Fibroblast of gingiva (primary cell): ENCODE measurements around the gene KIZ.

ENCODE experiments used
- DNase-seq: peaks from one replicate; pipeline ENCODE4 v3.0.0-alpha.2; 2011; ENCODE audit warnings: low read depth

Gene KIZ

DNA sequence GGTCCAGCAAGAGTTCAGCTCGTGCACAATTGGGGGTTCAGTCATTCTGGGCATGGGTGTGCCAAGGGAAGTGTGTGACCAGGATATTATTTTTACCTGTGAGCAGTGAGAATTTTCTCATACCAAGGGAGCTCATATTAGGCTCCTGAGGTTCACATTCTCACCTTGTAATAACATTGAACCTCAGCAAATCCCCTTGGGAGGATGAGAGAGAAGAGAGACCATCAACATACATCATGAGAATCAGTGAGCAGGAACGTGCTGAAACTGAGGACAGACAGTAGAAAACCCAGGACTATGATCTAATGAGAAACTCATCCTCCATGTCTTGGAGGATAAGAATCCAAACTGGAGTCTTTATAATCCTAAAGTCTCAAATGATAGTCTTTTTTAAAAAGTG, 143.9 kb downstream of the KIZ start:
- DNase-seq = no peak

DNA sequence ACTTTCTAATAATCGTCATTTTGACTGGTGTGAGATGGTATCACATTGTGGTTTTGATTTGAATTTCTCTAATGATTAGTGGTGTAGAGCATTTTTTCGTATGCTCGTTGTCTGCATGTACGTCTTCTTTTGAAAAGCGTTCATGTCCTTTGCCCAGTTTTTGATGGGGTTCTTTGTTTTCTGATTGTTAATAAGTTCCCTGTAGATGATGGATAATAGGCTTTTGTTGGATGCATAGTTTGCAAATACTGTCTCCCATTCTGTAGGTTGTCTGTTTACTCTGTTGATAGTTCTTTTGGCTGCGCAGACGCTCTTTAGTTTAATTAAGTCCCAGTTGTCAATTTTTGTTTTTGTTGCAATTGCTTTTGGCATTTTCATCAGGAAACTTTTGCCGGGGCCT, 144.9 kb downstream of the KIZ start:
- DNase-seq = no peak

DNA sequence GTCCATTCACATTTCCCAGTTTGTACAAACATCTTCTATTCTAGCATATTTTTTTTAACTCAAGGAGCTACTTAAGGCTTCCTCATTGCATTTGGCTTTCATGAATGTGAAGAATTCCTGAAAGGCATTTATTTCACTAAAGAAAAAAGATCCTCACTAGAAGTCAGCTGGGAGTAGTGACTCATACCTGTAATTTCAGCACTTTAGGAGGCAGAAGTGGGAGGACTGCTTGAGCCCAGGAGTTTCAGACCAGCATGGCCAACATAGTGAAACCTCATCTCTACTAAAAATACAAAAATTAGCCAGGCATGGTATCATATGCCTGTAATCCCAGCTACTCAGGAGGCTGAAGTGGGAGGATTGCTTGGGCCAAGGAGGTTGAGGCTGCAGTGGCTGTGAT, 146.4 kb downstream of the KIZ start:
- DNase-seq = no peak

DNA sequence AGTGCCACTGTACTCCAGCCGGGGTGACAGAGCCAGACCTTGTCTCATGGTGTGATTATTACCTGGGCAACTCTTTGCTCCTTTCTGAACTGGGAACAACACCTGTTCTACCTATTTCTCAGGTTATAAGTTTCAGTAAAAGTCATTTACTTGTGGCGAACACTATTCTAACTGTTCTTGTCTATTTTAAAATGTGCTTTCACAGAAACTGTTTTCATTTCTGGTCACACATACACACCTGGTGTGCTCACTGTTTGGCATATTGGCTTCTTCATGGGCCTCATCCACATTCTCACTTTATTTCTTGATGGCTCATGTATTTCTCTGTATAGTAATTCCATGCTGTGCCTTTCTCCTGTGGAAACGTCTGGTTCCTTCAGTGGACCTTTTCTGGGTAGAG, 146.8 kb downstream of the KIZ start:
- no peak for DNase-seq

DNA sequence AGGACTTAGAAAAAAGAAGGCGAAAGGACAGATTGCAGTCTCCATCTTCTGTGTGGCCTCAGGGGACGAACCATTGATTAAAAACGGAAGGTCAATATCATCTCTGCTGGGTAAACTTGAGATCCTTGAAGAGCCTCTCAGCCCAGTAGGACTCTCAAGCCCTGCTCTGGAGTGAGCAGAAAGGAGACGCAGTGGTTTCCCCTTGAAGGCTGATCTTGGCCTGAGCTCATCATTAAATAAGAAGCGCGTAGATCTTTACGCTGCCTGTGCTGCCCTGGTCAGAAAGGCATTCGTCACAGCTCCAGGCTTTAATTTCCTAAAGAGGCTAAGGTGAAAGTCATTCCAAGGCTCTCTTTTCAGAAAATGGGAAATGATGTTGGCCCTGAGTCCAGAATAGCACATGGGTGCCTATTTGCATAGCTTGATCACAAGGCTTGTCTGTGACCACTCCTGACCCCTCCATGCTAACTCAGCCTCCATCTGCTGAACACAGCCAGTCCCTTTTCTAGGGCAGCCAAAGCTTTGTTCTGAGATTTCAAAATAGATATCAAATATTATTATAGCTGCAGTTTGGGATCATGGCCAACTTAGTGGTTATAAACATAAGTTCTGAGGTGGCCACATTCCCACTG, 148.0 kb downstream of the KIZ start:
- no peak for DNase-seq

DNA sequence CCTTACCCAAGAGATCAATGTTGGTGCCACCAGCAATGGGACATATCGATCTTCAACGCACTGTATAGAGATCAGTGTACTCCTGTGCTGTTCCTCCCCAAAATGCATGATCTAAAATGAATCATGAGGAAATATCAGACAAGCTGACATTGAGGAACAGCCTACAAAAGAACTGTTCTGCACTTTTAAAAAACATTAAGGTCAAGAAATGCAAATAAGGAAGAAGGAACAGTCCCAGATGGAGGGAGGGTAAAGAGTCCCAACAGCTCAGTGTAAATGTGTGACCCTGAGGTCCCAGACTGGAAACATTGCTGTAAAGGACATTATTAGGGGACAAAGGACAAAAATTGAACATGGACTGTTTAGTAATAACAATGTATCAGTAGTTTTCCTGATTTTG, 152.9 kb downstream of the KIZ start:
- no peak for DNase-seq

DNA sequence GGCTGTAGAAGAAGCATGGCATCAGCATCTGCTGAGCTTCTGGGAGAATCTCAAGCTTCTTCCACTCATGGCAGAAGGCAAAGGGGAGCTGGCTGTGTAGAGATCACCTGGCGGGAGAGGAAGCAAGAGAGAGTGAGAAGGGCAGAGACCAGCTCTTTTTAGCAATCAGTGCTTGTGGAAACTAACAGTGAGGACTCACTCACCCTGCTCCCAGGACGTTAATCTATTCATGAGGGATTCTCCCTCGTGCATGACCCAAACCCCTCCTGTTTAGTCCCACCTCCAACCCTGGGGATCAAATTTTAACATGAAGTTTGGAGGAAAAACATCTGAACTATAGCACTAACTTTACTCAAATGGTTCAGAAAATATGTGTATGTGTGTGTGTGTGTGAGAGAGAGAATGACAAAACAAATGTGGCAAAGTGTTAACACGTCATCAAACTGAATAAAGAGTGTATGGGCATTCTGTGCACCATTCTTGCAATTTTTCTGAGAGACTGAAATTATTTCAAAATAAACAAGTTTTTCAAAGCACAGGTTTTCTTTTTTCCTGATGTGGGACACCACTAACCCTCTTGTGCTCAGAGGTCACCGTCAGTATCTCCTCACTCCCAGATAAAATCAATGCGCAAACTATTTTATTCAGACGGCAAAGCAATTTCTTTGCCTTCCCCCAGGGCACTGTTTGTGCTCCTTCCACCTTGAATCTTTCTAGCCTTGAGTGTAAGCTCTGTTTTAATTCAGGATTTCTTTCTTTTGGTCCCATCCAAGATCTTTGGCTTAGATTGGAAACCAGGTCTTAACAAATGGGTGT, 154.0 kb downstream of the KIZ start:
- no peak for DNase-seq

DNA sequence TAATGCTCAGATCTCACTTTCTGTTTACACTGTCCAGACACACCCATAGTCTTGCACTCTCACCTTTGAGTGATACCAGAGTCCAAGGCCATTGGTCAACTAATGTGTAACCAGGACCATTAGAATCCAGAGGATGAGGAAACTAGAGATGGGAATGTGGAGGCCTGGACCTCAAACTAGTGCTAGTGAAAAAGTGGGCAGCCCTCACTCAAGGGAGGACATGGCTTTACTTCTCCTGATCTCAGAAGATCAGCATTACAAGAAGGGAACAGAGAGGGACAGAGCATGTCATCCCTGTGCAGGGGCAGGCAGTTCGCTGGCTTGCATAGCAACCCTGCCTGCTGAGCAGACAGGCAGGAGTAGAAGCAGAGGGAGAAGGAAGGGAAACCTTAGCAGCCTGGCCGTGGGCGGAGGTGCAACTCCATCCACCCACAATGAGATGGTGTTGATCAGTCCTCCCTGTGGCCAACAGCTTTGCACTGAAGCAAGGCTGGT, 154.7 kb downstream of the KIZ start:
- no peak for DNase-seq

DNA sequence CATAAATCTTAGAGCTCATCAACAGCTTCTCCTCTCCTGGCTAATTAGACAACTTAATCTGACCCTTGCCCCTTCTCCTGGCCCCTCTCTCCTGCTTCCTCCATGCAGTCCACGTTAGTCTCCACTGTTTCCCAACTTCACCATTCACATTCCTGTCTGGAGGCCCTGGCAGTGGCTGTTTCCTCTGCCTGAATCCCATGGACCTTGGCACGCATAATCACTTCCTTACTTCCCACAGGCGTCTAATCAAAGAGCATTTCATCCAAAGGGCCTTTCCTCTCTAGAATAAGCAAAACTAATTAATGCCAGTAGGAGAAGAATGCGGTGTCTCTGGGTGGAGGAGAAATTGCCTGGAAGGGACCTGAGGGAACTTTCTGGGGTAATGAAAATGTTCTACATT, 160.9 kb downstream of the KIZ start:
- no peak for DNase-seq

DNA sequence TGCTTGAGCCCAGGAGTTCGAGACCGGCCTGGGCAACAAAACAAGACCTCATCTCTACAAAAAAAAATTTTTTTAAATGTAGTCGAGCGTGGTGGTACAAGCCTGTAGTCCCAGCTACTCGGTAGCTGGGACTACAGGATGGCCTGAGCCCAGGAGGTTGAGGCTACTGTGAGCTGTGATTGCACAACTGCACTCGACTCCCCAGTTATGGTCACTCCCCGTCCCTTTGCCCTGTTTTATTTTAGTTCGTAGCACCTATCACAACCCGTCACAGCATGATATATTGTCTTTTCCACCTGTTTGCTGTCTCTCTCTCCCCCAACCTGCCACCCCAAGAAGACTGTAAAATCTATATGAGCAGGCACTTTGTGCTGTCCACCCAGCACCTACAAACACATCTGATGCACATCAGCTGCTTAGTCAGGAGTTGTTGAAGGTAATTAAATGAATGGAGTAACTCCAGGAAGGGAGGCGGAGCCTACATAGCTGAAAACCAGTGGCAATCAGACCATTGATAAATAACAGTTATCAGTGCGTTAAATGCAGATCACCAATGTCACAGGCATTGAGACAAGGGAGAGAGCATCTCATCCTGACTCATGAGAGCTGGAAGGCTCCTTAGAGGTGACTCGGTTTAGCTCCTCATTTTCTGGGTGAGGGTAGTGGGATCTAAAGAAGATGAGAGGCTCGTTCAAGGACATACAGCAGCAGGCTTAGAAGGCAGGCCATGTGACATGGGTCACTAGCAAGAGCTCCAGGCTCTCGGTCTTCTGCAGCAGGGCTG, 162.9 kb downstream of the KIZ start:
- DNase-seq = no peak

DNA sequence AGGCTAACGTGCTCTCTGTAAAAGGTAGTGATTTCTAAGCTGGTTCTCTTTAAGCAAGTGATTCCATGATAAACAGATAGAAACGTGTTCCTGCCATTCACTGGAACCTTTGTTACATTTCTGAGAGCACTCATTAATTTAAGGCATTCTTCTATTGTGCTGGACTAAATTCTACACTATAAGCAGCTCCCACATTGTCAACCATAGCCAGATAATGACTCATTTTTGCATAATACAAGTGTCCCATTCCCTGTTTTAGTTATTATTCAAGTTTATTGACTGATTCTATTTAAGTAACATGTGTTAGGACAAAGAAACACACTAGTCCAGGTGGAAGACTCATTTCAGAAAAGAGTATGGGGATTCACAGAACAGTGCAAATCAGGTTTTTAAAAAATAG, 163.8 kb downstream of the KIZ start:
- no peak for DNase-seq

DNA sequence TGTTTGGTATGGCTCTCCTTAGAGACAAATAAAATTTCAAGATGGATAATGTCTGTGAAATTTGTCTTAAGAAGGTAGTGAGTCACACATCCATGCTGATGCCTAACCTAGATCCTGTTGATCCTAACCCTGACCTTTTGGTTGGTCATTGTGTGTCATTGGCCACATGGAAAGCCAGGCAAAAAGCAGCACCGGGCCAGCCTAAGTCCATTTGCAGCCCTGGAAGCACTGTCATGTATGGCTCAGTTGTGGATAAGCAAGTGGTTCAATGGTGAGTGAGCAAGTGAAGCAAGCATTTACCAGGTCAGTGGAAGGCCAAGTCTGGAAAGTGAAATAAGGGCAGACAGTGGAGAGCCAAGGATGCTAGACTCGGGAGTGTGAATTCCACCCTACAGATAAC, 165.1 kb downstream of the KIZ start:
- no peak for DNase-seq

DNA sequence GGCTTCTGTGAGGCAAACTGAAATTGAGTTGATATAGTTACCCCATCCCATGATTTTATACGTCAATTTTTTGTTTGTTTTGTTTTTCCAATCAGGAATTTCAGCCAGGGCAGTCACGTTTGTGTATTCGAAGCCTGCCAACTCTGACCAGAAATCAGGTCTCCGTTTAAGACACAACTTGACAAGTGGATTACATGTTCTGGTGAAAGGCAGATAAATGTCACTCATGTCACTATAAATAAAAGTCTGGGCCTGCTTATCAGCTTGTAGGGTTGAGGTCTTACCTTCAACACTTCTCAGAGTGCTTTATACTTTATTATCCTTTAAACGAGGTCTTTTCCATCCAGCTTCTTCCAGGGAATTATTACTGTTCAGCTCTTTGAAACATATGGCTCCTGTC, 168.9 kb downstream of the KIZ start:
- DNase-seq = no peak
